Measurements from ENCODE around the gene DCN.

The DCN gene

GRCh38 chr12:91185421-91185820 is 2.8 kb upstream of the DCN start:
- DNase-seq, result no peak

GRCh38 chr12:91183551-91183950 is 934 bp upstream of the DCN start:
- DNase-seq, result no peak

GRCh38 chr12:91180582-91181395 is 1.8 kb downstream of the DCN start:
- DNase-seq, result no peak

- no peak for DNase-seq
Observed at GRCh38 chr12:91179966-91180561, 2.6 kb downstream of the DCN start.

GRCh38 chr12:91179315-91179714 is 3.3 kb downstream of the DCN start:
- no peak for DNase-seq

GRCh38 chr12:91178781-91179180 is 3.8 kb downstream of the DCN start:
- no peak for DNase-seq

- DNase-seq, result no peak
Observed at GRCh38 chr12:91178139-91178561, 4.5 kb downstream of the DCN start.

GRCh38 chr12:91177381-91177780 is 5.2 kb downstream of the DCN start:
- no peak for DNase-seq

- no peak for DNase-seq
Observed at GRCh38 chr12:91176915-91177314, 5.7 kb downstream of the DCN start.

GRCh38 chr12:91176358-91176757 is 6.3 kb downstream of the DCN start:
- no peak for DNase-seq

GRCh38 chr12:91173124-91173523 is 9.5 kb downstream of the DCN start:
- no peak for DNase-seq

- no peak for DNase-seq
Observed at GRCh38 chr12:91172096-91172495, 10.5 kb downstream of the DCN start.

- DNase-seq, result no peak
Observed at GRCh38 chr12:91171476-91171875, 11.1 kb downstream of the DCN start.

- no peak for DNase-seq
Observed at GRCh38 chr12:91163116-91163515, 19.5 kb downstream of the DCN start.

GRCh38 chr12:91161009-91161408 is 21.6 kb downstream of the DCN start:
- no peak for DNase-seq

GRCh38 chr12:91155990-91156389 is 26.6 kb downstream of the DCN start:
- no peak for DNase-seq

- no peak for DNase-seq
Observed at GRCh38 chr12:91154131-91154530, 28.5 kb downstream of the DCN start.

GRCh38 chr12:91144053-91144452 is 38.6 kb downstream of the DCN start:
- no peak for DNase-seq

- DNase-seq, result no peak
Observed at GRCh38 chr12:91143206-91143605, 39.4 kb downstream of the DCN start.

- no peak for DNase-seq
Observed at GRCh38 chr12:91142221-91142631, 40.4 kb downstream of the DCN start.

- no peak for DNase-seq
Observed at GRCh38 chr12:91140026-91140931, 42.3 kb downstream of the DCN start.

GRCh38 chr12:91139286-91139685 is 43.3 kb downstream of the DCN start:
- DNase-seq, result no peak

- DNase-seq, result no peak
Observed at GRCh38 chr12:91138337-91138920, 44.2 kb downstream of the DCN start.

Data from KG1 (cell line).